ENCODE measurements around the gene HK1.
"Not testable (repeated sequence)": the region's sequence is repeated elsewhere in the genome, so short reads cannot be mapped to it uniquely, and the experiment has no call there.

Gene HK1

DNA sequence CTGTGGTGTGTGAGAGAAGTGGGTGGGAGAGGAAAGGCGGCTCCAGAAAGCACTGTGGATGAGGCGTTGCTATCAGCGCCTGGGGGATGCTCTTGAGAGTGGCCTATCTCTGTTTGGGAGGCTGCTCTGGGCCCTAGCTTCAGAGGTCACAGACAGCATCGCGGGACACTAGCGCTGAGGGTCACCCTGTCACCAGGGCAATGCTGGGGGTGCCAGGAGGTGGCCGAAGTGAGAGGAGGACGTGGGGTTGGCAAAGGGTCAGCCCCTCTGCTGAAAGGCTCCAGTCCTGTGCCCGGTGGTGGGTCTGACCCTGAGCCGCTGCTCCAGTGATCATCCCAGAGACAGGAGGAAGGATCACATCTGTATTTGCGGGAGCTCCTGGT is 141.4 kb downstream of the HK1 start:
- no peak for DNase-seq (ENCODE audit: low spot score)

GRCh38 chr10:69421611-69422308 is 143.5 kb downstream of the HK1 start:
- DNase-seq (ENCODE audit: low spot score) = no peak

GRCh38 chr10:69422676-69423075 is 144.4 kb downstream of the HK1 start:
- no peak for DNase-seq (ENCODE audit: low spot score)

- no peak for DNase-seq (ENCODE audit: low spot score)
Measured at GRCh38 chr10:69425041-69425440, 146.7 kb downstream of the HK1 start.

GRCh38 chr10:69425511-69426298 is 147.4 kb downstream of the HK1 start:
- no peak for DNase-seq (ENCODE audit: low spot score)

DNA sequence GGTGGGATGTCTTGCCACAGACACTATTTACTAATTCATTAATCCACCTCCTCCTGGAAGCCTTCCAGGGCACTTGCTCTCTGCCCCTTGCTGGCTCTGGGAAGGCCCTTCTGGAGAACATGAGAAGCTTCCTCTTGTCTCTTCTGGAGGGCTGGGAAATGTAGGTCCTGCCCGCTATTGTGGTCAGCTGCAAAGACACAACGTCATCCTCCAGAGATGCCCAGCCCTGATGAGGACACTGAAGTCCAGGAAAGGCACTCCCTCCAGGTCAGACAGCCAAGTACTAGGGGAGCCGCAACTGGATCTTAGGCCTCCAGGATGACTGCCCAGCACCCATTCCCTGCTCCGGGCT is 148.1 kb downstream of the HK1 start:
- DNase-seq (ENCODE audit: low spot score) = no peak

DNA sequence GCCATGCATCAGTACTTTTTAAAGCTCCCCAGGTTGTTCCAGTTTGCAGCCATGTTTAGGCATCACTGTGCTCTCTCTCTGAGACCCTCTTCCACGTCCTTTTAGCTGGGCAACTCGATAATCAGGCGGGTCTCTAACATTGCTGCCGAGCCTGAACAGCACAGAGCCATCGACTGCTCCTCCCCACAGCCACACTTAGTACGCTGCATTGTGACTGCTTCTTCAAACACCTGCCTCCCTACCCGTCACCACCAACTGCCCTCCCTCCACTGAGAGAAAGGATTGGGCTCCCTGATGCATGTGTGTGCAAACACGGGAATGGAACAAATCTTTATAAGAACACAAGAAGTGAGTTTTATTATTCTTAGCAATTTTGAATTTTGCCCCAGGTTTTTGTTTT is 149.9 kb downstream of the HK1 start:
- DNase-seq (ENCODE audit: low spot score) = no peak

DNA sequence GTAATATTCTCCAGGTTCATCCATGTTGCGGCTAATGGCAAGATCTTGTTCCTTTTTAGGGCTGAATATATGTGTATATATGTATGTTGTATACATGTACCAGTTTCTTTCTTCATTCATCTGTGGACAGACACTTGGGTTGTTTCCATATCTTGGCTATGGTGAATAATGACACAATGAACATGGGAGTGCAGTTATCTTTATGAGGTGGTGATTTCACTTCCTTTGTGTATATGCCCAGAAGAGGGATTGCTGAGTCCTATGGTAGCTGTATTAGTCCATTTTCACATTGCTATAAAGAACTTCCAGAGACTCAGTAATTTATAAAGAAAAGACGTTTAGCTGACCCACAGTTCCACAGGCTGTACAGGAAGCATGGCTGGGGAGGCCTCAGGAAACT is 155.9 kb downstream of the HK1 start:
- no peak for DNase-seq (ENCODE audit: low spot score)

GRCh38 chr10:69434926-69435325 is 156.6 kb downstream of the HK1 start:
- DNase-seq (ENCODE audit: low spot score) = no peak

- DNase-seq (ENCODE audit: low spot score) = no peak
Measured at GRCh38 chr10:69435966-69436520, 157.7 kb downstream of the HK1 start.

GRCh38 chr10:69437321-69438259 is 159.3 kb downstream of the HK1 start:
- DNase-seq (ENCODE audit: low spot score) = no peak

GRCh38 chr10:69438536-69439349 is 160.4 kb downstream of the HK1 start:
- DNase-seq (ENCODE audit: low spot score) = no peak

DNA sequence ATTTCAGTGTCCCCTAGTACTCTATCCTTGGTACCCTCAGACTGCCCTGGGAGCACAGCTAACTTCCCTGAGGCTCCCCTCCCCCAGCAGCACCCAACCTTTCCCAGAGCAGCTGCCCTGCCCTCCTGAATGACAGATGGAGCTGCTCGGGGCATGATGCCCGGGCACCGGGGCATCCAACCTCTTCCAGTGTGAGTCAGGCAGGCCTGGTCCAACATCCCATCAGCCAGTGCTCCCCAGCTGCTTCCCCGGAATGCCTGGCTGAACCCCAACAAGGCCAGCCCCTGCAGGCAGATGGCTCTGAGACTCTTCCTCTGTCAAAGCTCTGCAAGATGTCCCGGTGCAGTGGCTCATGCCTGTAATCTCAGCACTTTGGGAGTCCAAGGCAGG is 161.0 kb downstream of the HK1 start:
- DNase-seq (ENCODE audit: low spot score) = peak; percentile 55

DNA sequence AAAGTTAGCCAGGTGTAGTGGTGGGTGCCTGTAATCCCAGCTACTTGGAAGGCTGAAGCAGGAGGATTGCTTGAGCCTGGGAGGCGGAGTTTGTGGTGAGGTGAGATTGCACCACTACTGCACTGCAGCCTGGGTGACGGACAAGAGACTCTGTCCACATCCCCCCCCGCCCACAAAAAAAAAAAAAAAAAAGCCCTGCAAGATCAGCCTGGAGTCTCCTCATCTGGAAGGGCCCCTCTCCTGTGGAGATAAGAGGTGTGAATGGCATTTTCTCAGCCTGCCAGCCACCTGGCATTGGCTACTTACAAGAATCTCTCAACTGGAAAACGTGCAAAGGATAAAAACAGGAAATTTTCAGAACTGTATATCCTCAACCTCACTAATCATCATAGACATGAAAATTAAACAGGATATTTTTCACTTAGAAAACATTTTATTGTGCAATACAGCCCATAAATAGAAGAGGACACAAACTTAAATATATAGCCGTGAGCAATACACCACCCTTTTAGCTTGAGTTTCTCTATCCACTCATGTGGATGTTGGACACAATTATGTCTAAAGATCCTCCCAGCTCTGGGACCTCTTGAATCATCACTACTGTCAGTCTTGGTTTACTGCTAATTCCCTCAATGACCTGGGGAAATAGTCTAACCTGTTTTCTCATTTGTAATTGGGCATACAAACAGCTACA is 161.7 kb downstream of the HK1 start:
- DNase-seq (ENCODE audit: low spot score) = no peak

- no peak for DNase-seq (ENCODE audit: low spot score)
Measured at GRCh38 chr10:69443354-69443753, 165.1 kb downstream of the HK1 start.

DNA sequence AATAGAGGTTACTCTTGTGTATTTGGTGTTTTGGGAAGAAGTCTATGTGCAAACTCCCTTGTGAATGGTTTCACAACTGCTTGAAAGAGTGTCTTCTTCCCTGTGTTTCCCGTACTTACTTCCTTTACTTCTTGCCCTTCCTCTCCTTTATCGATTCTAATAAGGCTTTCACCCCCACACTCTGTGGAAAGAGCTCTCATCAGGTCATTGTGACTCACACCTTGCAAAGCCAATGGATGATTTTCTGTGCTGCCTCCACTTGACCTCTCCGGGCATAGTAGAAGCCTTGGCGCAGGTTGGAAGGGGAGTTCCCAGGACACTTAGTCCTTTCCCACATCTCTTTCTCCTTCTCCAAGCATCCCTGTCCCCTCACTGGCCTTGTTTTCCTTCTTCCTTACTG is 166.7 kb downstream of the HK1 start:
- DNase-seq (ENCODE audit: low spot score) = no peak

- DNase-seq (ENCODE audit: low spot score) = no peak
Measured at GRCh38 chr10:69446229-69446628, 167.9 kb downstream of the HK1 start.

DNA sequence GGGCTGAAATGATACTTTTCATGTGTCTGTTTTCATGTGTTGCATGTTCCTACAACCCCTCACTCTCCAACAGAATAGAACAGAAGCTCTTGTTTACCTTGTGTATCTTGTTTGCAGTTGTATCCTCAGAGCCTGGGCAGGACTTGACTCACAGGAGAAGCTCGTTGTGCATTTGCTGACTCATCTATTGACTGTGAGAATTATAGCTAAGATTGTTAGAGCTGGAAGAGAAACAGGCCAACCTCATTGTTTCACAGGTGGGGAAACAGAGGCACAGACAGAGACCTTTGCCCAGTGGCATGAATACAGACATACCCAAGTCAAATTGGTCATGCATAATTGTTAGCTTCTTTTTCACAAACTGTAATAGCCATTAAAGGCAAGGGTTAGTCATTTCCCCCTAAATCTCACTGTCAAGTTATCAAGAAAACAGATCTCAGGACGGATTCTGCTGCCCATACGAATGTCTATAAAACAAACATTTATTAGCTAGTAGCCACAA is 168.4 kb downstream of the HK1 start:
- DNase-seq (ENCODE audit: low spot score) = no peak

DNA sequence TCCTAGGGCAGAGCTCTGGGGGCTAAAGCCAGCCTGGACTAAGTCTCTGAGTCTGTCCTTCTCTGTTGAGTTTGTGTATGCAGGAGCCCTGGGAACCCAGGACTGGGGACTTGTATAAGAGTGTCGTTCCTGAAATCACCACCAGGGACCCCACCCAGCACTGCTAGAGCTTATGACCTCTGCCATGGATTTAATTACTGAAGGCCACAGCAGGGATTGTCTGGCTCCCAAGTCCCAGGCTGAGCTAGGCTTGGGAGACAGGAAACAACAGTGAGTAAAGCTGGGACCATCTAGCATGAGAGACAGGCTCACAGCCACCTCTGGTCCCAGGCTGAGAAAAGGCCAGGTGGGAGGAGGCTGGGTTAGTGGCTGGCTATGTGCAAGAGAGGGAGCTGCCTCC is 171.5 kb downstream of the HK1 start:
- peak; percentile 87 for DNase-seq (ENCODE audit: low spot score)

DNA sequence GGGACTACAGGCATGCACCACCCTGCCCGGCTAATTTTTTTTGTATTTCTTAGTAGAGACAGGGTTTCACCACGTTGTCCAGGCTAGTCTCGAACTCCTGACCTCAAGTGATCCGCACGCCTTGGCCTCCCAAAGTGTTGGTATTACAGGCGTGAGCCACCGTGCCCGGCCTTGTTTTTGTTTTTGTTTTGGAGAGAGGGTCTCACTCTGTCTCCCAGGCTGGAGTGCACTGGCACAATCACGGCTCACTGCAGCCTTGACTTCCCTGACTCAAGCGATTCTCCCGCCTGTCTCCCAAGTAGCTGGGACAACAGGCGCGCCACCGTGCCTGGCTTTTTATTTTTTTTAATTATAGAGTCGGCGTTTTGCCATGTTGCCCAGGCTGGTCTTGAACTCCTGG is 172.1 kb downstream of the HK1 start:
- not testable (repeated sequence) for DNase-seq (ENCODE audit: low spot score)

All from Ammon's horn (tissue), 1 donor.